ENCODE results near the gene SEPTIN5. TPM values are rescaled to one million over a fixed set of nuclear protein-coding genes. Genes with fewer than 3 reads are reported as not detected.
A peak's percentile ranks its signal among the peaks of the same experiment; 100 is the strongest.

The SEPTIN5 gene
- total and polyA plus RNA-seq, 9 of the 15 experiments (the other 6 are each of a cell fraction or from before 2014, with no cell fraction given) = 0.03 to 195 (median 119) TPM

DNA sequence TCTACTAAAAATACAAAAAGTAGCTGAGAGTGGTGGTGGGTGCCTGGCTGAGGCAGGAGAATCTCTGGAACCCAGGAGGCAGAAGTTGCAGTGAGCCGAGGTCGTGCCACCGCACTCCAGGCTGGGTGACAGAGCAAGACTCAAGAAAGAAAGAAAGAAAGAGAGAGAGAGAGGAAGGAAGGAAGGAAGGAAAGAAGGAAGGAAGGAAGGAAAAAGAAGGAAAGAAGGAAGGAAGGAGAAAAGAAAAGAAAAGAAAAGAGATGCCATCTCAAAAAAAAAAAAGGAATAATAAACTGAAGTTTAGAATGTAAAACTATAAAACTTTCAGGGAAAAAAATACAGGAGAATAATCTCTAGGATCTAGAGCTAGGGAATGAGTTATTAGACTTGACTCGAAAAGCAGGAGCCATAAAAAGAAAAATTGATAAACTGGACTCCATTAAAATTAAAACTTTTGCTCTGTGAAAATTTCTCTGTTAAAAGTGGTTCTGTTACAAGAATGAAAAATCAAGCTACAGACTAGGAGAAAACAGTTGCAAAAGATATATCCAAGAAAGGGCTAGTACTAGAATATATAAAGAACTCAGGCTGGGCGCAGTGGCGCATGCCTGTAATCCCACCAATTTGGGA, 13.4 kb upstream of the SEPTIN5 start (continued):
- TF ChIP-seq, protein P1, sequence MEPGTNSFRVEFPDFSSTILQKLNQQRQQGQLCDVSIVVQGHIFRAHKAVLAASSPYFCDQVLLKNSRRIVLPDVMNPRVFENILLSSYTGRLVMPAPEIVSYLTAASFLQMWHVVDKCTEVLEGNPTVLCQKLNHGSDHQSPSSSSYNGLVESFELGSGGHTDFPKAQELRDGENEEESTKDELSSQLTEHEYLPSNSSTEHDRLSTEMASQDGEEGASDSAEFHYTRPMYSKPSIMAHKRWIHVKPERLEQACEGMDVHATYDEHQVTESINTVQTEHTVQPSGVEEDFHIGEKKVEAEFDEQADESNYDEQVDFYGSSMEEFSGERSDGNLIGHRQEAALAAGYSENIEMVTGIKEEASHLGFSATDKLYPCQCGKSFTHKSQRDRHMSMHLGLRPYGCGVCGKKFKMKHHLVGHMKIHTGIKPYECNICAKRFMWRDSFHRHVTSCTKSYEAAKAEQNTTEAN (CRISPR knock-in tag; IDR thresholded peaks at IDR 0.05) = no peak
- TF ChIP-seq PURB (CRISPR knock-in tag; IDR thresholded peaks at IDR 0.05; ENCODE audit: low read depth) (no peak), TCF3 (CRISPR knock-in tag; IDR thresholded peaks at IDR 0.05) (no peak), SMAD3 (CRISPR knock-in tag; conservative IDR thresholded peaks at IDR 0.05) (no peak), ZNF699 (CRISPR knock-in tag; IDR thresholded peaks at IDR 0.05; ENCODE audit: insufficient replicate concordance) (peak; percentile 72), FOS (IDR thresholded peaks at IDR 0.05; ENCODE audit: extremely low read depth, insufficient read length) (no peak), SREBF1 (IDR thresholded peaks at IDR 0.05; ENCODE audit: borderline replicate concordance, low read depth, low read length) (no peak), MTA1 (IDR thresholded peaks at IDR 0.05; ENCODE audit: borderline replicate concordance) (0 out of 2 replicates have a peak, but pooled peaks have one; percentile 43), NFXL1 (CRISPR knock-in tag; IDR thresholded peaks at IDR 0.05) (no peak), ZNF232 (CRISPR knock-in tag; IDR thresholded peaks at IDR 0.05) (no peak), ZNF311 (CRISPR knock-in tag; IDR thresholded peaks at IDR 0.05) (no peak), BRF1 (IDR thresholded peaks at IDR 0.05; ENCODE audit: borderline replicate concordance, extremely low read depth, insufficient read length) (no peak), LARP7 (IDR thresholded peaks at IDR 0.05) (peak; percentile 92)
- TF ChIP-seq, protein P2, sequence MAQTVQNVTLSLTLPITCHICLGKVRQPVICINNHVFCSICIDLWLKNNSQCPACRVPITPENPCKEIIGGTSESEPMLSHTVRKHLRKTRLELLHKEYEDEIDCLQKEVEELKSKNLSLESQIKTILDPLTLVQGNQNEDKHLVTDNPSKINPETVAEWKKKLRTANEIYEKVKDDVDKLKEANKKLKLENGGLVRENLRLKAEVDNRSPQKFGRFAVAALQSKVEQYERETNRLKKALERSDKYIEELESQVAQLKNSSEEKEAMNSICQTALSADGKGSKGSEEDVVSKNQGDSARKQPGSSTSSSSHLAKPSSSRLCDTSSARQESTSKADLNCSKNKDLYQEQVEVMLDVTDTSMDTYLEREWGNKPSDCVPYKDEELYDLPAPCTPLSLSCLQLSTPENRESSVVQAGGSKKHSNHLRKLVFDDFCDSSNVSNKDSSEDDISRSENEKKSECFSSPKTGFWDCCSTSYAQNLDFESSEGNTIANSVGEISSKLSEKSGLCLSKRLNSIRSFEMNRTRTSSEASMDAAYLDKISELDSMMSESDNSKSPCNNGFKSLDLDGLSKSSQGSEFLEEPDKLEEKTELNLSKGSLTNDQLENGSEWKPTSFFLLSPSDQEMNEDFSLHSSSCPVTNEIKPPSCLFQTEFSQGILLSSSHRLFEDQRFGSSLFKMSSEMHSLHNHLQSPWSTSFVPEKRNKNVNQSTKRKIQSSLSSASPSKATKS (CRISPR knock-in tag; IDR thresholded peaks at IDR 0.05) = no peak
- TF ChIP-seq, protein P3, sequence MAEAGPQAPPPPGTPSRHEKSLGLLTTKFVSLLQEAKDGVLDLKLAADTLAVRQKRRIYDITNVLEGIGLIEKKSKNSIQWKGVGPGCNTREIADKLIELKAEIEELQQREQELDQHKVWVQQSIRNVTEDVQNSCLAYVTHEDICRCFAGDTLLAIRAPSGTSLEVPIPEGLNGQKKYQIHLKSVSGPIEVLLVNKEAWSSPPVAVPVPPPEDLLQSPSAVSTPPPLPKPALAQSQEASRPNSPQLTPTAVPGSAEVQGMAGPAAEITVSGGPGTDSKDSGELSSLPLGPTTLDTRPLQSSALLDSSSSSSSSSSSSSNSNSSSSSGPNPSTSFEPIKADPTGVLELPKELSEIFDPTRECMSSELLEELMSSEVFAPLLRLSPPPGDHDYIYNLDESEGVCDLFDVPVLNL (CRISPR knock-in tag; IDR thresholded peaks at IDR 0.05; ENCODE audit: low read depth) = no peak
- TF ChIP-seq, protein P4, sequence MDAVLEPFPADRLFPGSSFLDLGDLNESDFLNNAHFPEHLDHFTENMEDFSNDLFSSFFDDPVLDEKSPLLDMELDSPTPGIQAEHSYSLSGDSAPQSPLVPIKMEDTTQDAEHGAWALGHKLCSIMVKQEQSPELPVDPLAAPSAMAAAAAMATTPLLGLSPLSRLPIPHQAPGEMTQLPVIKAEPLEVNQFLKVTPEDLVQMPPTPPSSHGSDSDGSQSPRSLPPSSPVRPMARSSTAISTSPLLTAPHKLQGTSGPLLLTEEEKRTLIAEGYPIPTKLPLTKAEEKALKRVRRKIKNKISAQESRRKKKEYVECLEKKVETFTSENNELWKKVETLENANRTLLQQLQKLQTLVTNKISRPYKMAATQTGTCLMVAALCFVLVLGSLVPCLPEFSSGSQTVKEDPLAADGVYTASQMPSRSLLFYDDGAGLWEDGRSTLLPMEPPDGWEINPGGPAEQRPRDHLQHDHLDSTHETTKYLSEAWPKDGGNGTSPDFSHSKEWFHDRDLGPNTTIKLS (IDR thresholded peaks at IDR 0.05; ENCODE audit: borderline replicate concordance, low read depth) = no peak
- TF ChIP-seq, protein P5, sequence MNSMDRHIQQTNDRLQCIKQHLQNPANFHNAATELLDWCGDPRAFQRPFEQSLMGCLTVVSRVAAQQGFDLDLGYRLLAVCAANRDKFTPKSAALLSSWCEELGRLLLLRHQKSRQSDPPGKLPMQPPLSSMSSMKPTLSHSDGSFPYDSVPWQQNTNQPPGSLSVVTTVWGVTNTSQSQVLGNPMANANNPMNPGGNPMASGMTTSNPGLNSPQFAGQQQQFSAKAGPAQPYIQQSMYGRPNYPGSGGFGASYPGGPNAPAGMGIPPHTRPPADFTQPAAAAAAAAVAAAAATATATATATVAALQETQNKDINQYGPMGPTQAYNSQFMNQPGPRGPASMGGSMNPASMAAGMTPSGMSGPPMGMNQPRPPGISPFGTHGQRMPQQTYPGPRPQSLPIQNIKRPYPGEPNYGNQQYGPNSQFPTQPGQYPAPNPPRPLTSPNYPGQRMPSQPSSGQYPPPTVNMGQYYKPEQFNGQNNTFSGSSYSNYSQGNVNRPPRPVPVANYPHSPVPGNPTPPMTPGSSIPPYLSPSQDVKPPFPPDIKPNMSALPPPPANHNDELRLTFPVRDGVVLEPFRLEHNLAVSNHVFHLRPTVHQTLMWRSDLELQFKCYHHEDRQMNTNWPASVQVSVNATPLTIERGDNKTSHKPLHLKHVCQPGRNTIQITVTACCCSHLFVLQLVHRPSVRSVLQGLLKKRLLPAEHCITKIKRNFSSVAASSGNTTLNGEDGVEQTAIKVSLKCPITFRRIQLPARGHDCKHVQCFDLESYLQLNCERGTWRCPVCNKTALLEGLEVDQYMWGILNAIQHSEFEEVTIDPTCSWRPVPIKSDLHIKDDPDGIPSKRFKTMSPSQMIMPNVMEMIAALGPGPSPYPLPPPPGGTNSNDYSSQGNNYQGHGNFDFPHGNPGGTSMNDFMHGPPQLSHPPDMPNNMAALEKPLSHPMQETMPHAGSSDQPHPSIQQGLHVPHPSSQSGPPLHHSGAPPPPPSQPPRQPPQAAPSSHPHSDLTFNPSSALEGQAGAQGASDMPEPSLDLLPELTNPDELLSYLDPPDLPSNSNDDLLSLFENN (IDR thresholded peaks at IDR 0.05; ENCODE audit: low read depth in 2 of 2, low read length in 2 of 2) = no peak
- TF ChIP-seq, protein P6, sequence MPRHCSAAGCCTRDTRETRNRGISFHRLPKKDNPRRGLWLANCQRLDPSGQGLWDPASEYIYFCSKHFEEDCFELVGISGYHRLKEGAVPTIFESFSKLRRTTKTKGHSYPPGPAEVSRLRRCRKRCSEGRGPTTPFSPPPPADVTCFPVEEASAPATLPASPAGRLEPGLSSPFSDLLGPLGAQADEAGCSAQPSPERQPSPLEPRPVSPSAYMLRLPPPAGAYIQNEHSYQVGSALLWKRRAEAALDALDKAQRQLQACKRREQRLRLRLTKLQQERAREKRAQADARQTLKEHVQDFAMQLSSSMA (CRISPR knock-in tag; IDR thresholded peaks at IDR 0.05) = no peak
